GM06990 (cell line): ENCODE data around the gene ANO8.

Experiments
- DNase-seq: peaks from one replicate; pipeline ENCODE4 v3.0.0-alpha.2; 2011; ENCODE audit not compliant: insufficient read length; ENCODE audit errors: extremely low read depth
- H3K27me3 ChIP-seq: replicated peaks from 2 replicates; pipeline ENCODE4 v1.6.0; 2011; ENCODE audit warnings: low read length; ENCODE audit not compliant: control insufficient read depth, insufficient read depth
- H3K36me3 ChIP-seq: 2 replicates; pipeline ENCODE4 v1.5.1; 2011; ENCODE audit warnings: low read length; ENCODE audit not compliant: control insufficient read depth, insufficient read depth
- H3K4me3 ChIP-seq: replicated peaks from 2 replicates; pipeline ENCODE4 v1.5.1; 2011; ENCODE audit warnings: low read depth, mild to moderate bottlenecking, control low read depth, low read length
- CTCF ChIP-seq: IDR thresholded peaks from 2 replicates; pipeline ENCODE4 v1.5.1; 2011; ENCODE audit warnings: low read length, control low read depth, mild to moderate bottlenecking, inconsistent platforms; ENCODE audit not compliant: insufficient read depth, poor library complexity, severe bottlenecking

Gene ANO8

GRCh38 chr19:17309965-17310461 is 24.6 kb downstream of the ANO8 start:
- no peak for TF ChIP-seq CTCF
- no peak for DNase-seq
- Histone ChIP-seq H3K4me3 (peak overlapping the region; percentile 92), H3K36me3 (peaks cover 15% of the 10 kb centered on the region), H3K27me3 (no peaks in the 10 kb centered on the region)

GRCh38 chr19:17309198-17309964 is 25.3 kb downstream of the ANO8 start, which contains the start of gene DDA1:
Gene DDA1 (plus strand): TSS chr19:17309563. CDS start chr19:17309655, 92 bp downstream.
- H3K4me3 ChIP-seq = peak within 1 kb of the TSS; percentile 92

GRCh38 chr19:17307876-17308377 is 26.7 kb downstream of the ANO8 start:
- no peak overlapping the region for H3K4me3 ChIP-seq
- H3K27me3 ChIP-seq = no peaks in the 10 kb centered on the region
- TF ChIP-seq CTCF = no peak
- DNase-seq = no peak
- H3K36me3 ChIP-seq = peaks cover 5% of the 10 kb centered on the region

More at GRCh38 chr19:17309198-17309964, 25.3 kb downstream of the ANO8 start, which contains the start of gene DDA1:
- no peak for TF ChIP-seq CTCF
- Histone ChIP-seq H3K36me3 (peaks cover 11% of the 10 kb centered on the region), H3K27me3 (no peaks in the 10 kb centered on the region)
- DNase-seq = peak; percentile 93

GRCh38 chr19:17306285-17306714 is 28.4 kb downstream of the ANO8 start:
- DNase-seq = no peak
- Histone ChIP-seq H3K27me3 (no peaks in the 10 kb centered on the region), H3K36me3 (peaks cover 1% of the 10 kb centered on the region), H3K4me3 (peak overlapping the region; percentile 82)
- no peak for TF ChIP-seq CTCF

GRCh38 chr19:17305517-17306284 is 29.0 kb downstream of the ANO8 start, which contains the start of gene MRPL34:
Gene MRPL34 (plus strand): TSS chr19:17305872. CDS start chr19:17305893, 21 bp downstream.
- Histone ChIP-seq H3K36me3 (peaks cover 2% of the 10 kb centered on the region; the same call in 1 of the 2 replicates), H3K27me3 (no peaks in the 10 kb centered on the region), H3K4me3 (peak within 1 kb of the TSS; percentile 82)
- TF ChIP-seq CTCF = peak; percentile 87
- peak; percentile 99 for DNase-seq
